GM23338 (cell line): ENCODE results near the gene SUOX.

ENCODE experiments used
- CTCF ChIP-seq, 2 experiments: fragments of 200-600 bp in 1 of 2; sonication (generic) in 1 of 2; conservative IDR thresholded peaks; 2 replicates each; pipeline versions ENCODE4 v1.5.1 to v1.6.1; 2016 to 2017; ENCODE audit warnings: antibody characterized with exemption in 2 of 2, low read depth in 2 of 2, mild to moderate bottlenecking in 2 of 2, moderate library complexity in 1 of 2
- EZH2 ChIP-seq: fragments of 200-600 bp; sonication (generic); IDR thresholded peaks from one replicate; pipeline ENCODE4 v1.8.0; 2017; ENCODE audit warnings: antibody characterized with exemption, mild to moderate bottlenecking, low read depth; ENCODE audit not compliant: unreplicated experiment
- EZH2phosphoT487 ChIP-seq: fragments of 200-600 bp; sonication (generic); IDR thresholded peaks from one replicate; pipeline ENCODE4 v1.8.1; 2018; ENCODE audit warnings: antibody characterized with exemption; ENCODE audit not compliant: unreplicated experiment
- POLR2AphosphoS5 ChIP-seq: IDR thresholded peaks from 2 replicates; pipeline ENCODE4 v1.6.1; 2016; ENCODE audit warnings: antibody characterized with exemption, low read depth
- REST ChIP-seq: IDR thresholded peaks from one replicate; pipeline ENCODE4 v1.6.1; 2018; ENCODE audit warnings: antibody characterized with exemption; ENCODE audit not compliant: unreplicated experiment

DNA sequence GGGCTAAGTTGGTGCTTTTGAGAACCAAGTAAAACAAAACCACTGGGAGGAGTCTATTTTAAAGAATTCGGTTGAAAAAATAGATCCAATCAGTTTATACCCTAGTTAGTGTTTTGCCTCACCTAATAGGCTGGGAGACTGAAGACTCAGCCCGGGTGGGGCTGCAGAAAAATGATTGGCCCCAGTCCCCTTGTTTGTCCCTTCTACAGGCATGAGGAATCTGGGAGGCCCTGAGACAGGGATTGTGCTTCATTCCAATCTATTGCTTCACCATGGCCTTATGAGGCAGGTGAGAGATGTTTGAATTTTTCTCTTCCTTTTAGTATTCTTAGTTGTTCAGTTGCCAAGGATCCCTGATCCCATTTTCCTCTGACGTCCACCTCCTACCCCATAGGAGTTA lies 25.0 kb upstream of the SUOX start:
- TF ChIP-seq CTCF (conservative IDR thresholded peaks at IDR 0.05; ENCODE audit: low read depth in 2 of 2) (no peak), POLR2AphosphoS5 (no peak), EZH2 (no peak), EZH2phosphoT487 (no peak), REST (no peak)
